Activated CD4-positive, alpha-beta T cell treated with anti-CD3 and anti-CD28 coated beads for 1 hour (primary cell): ENCODE data around the gene PIGM.

Experiments used
- DNase-seq: peaks from one replicate; pipeline ENCODE4 v3.0.0-alpha.2; 2020

The PIGM gene

GRCh38 chr1:160031365-160032164, at the start of gene PIGM:
Gene PIGM (minus strand): TSS chr1:160031990. CDS start chr1:160031739, 251 bp downstream.
- DNase-seq = peak; percentile 87

GRCh38 chr1:160081261-160081936, 49.6 kb upstream of the PIGM start, which contains the start of gene KCNJ9:
Gene KCNJ9 (plus strand): TSS chr1:160081538. CDS start chr1:160084031, 2,493 bp downstream.
- no peak for DNase-seq

GRCh38 chr1:160080381-160081100, 48.8 kb upstream of the PIGM start:
- DNase-seq = no peak

GRCh38 chr1:160079448-160079847, 47.7 kb upstream of the PIGM start:
- DNase-seq = no peak

- peak; percentile 38 for DNase-seq
Measured at GRCh38 chr1:160078512-160079195, 46.9 kb upstream of the PIGM start.

- DNase-seq = no peak
Measured at GRCh38 chr1:160077486-160077885, 45.7 kb upstream of the PIGM start.

GRCh38 chr1:160076295-160076694, 44.5 kb upstream of the PIGM start:
- no peak for DNase-seq

- DNase-seq = no peak
Measured at GRCh38 chr1:160075836-160076235, 44.0 kb upstream of the PIGM start.

GRCh38 chr1:160074865-160075264, 43.1 kb upstream of the PIGM start:
- no peak for DNase-seq

GRCh38 chr1:160071289-160071688, 39.5 kb upstream of the PIGM start:
- no peak for DNase-seq

GRCh38 chr1:160070243-160071163, 38.7 kb upstream of the PIGM start:
- peak; percentile 57 for DNase-seq

GRCh38 chr1:160069460-160070231, 37.9 kb upstream of the PIGM start, which contains the start of gene KCNJ10:
Gene KCNJ10 (minus strand): TSS chr1:160070160. CDS start chr1:160042532, 27,628 bp downstream.
- DNase-seq = no peak

- DNase-seq = no peak
Measured at GRCh38 chr1:160068225-160068624, 36.4 kb upstream of the PIGM start.

GRCh38 chr1:160066829-160067745, 35.3 kb upstream of the PIGM start:
- no peak for DNase-seq

GRCh38 chr1:160064746-160065145, 33.0 kb upstream of the PIGM start:
- no peak for DNase-seq

GRCh38 chr1:160064164-160064563, 32.4 kb upstream of the PIGM start:
- DNase-seq = no peak

GRCh38 chr1:160063176-160063575, 31.4 kb upstream of the PIGM start:
- no peak for DNase-seq

- DNase-seq = no peak
Measured at GRCh38 chr1:160062230-160062532, 30.4 kb upstream of the PIGM start.

GRCh38 chr1:160061369-160062229, 29.8 kb upstream of the PIGM start:
- no peak for DNase-seq
